K562 (cell line): Measurements from ENCODE around the gene RESF1. TPM values are rescaled to one million over a fixed set of nuclear protein-coding genes. Genes with fewer than 3 reads are reported as not detected.

Experiments used
- AFF1 ChIP-seq, 2 experiments: fragments of 450-650 bp; IDR thresholded peaks; 2 replicates each; pipeline ENCODE4 v1.6.1; 2018; ENCODE audit warnings: mild to moderate bottlenecking in 2 of 2, low read depth in 1 of 2; ENCODE audit not compliant: partially characterized antibody in 2 of 2
- ATF1 ChIP-seq, 2 experiments: fragments of 450-650 bp in 1 of 2; IDR thresholded peaks; 2 replicates each; pipeline ENCODE4 v1.6.1; 2016; ENCODE audit warnings: missing compliant biosample characterization in 1 of 2, missing genetic modification characterization in 1 of 2
- BHLHE40 ChIP-seq: IDR thresholded peaks from 2 replicates; pipeline ENCODE4 v1.6.1; 2011; ENCODE audit warnings: low read length, improper control_type of control experiment
- CREB3L1 ChIP-seq: fragments of 450-650 bp; IDR thresholded peaks from 2 replicates; pipeline ENCODE4 v1.6.1; 2014; ENCODE audit warnings: low read depth, mild to moderate bottlenecking, moderate library complexity, borderline replicate concordance
- JUN ChIP-seq, 2 experiments: sonication (generic) in 1 of 2; formaldehyde crosslinking in 1 of 2; IDR thresholded peaks; 2 replicates each; pipeline versions ENCODE4 v1.6.1 to v1.8.0; 2012 to 2022; ENCODE audit warnings: borderline replicate concordance in 2 of 2, mild to moderate bottlenecking in 2 of 2, improper control_type of control experiment in 1 of 2, low read depth in 1 of 2, low read length in 1 of 2, missing genetic modification reagents in 1 of 2
- POU5F1 ChIP-seq: fragments of 150-350 bp; IDR thresholded peaks from 2 replicates; pipeline ENCODE4 v1.6.1; 2014; ENCODE audit warnings: borderline replicate concordance, low read length, low read depth, mild to moderate bottlenecking; ENCODE audit not compliant: partially characterized antibody
- SMARCB1 ChIP-seq: IDR thresholded peaks from 2 replicates; pipeline ENCODE4 v1.6.1; 2011; ENCODE audit warnings: improper control_type of control experiment, low read depth; ENCODE audit not compliant: insufficient read length
- ZKSCAN3 ChIP-seq: fragments of 250-450 bp; sonication (Bioruptor Pico); IDR thresholded peaks from 2 replicates; pipeline ENCODE4 v1.4.0; 2020
- ZNF124 ChIP-seq: sonication (generic); formaldehyde crosslinking; IDR thresholded peaks from 2 replicates; pipeline ENCODE4 v1.8.1; 2022; ENCODE audit warnings: missing genetic modification reagents
- ZNF778 ChIP-seq: fragments of 450-650 bp; formaldehyde crosslinking; IDR thresholded peaks from 2 replicates; pipeline ENCODE4 v1.4.0; 2020; ENCODE audit warnings: mild to moderate bottlenecking, moderate library complexity
- polyA plus RNA-seq, 8 experiments: library from polyadenylated mRNA; depleted of rRNA in 4 of 8; stranded (reverse) in 5 of 8; unstranded in 3 of 8; fragments of >200 nt; fragmentation: Nextera tagmentation in 2 of 8; fragmentation: Illumina TruSeq in 1 of 8; extraction: Ambion mirVana in 2 of 8; extraction: Trizol in 1 of 8; gene quantifications; 2 replicates each; pipeline versions ENCODE4 v1.2.1 to v1.2.3, GENCODE V29; 2011 to 2014; ENCODE audit warnings: inconsistent platforms in 1 of 8, missing spikeins in 1 of 8
- total RNA-seq, 7 experiments: library from RNA; depleted of rRNA in 6 of 7; stranded (reverse); fragments of >200 nt in 6 of 7; fragmentation: Illumina TruSeq in 2 of 7; extraction: Trizol in 2 of 7; gene quantifications; 2 replicates each; pipeline versions ENCODE4 v1.2.1 to v1.2.3, GENCODE V29; 2011 to 2021; ENCODE audit warnings: low replicate concordance in 1 of 7
- TF ChIP-seq, protein P1 (sequence below): fragments of 450-650 bp; IDR thresholded peaks from 2 replicates; pipeline ENCODE4 v1.6.1; 2016; ENCODE audit warnings: mild to moderate bottlenecking
- TF ChIP-seq, protein P2 (sequence below): fragments of 250-450 bp; sonication (Bioruptor Pico); IDR thresholded peaks from 2 replicates; pipeline ENCODE4 v1.8.0; 2021; ENCODE audit warnings: mild to moderate bottlenecking, moderate library complexity
- TF ChIP-seq, protein P3 (sequence below): fragments of 250-450 bp; sonication (Bioruptor Pico); IDR thresholded peaks from 2 replicates; pipeline ENCODE4 v1.8.0; 2021; ENCODE audit warnings: moderate library complexity, mild to moderate bottlenecking, inconsistent platforms
- TF ChIP-seq, protein P4 (sequence below): IDR thresholded peaks from 2 replicates; pipeline ENCODE4 v1.6.1; 2016; ENCODE audit warnings: missing genetic modification characterization, missing compliant biosample characterization

RESF1 gene
- total and polyA plus RNA-seq, 9 of the 15 experiments (the other 6 are each of a cell fraction or from before 2014, with no cell fraction given), result 21.5 to 121 (median 53.6) TPM

DNA sequence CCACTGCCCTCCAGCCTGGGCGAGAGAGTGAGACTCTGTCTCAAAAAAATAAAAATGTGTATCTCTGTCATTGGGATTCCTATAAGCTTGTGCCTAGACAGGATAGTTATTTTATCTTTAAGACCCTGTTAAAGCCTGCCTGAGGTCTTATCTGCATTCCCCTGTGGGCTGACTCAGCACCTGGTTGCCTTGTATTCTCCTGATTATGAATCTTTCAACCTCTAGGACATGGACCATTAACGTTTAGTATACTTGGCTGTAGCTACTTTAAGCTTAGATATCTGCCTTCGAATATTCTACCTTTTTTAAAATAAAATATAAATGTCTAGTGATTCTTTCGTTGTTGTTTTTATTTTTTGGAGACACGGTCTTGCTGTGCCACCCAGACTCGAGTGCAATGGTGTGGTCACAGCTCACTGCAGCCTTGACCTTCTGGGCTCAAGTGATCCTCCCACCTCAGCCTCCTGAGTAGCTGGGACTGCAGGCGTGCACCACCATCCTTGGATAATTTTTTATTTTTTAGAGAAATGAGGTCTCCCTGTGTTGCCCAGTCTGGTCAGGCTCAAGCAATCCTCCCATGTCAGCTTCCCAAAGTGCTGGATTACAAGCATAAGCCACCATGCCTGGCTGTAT lies 41.3 kb downstream of the RESF1 start (continued):
- TF ChIP-seq, protein P1, sequence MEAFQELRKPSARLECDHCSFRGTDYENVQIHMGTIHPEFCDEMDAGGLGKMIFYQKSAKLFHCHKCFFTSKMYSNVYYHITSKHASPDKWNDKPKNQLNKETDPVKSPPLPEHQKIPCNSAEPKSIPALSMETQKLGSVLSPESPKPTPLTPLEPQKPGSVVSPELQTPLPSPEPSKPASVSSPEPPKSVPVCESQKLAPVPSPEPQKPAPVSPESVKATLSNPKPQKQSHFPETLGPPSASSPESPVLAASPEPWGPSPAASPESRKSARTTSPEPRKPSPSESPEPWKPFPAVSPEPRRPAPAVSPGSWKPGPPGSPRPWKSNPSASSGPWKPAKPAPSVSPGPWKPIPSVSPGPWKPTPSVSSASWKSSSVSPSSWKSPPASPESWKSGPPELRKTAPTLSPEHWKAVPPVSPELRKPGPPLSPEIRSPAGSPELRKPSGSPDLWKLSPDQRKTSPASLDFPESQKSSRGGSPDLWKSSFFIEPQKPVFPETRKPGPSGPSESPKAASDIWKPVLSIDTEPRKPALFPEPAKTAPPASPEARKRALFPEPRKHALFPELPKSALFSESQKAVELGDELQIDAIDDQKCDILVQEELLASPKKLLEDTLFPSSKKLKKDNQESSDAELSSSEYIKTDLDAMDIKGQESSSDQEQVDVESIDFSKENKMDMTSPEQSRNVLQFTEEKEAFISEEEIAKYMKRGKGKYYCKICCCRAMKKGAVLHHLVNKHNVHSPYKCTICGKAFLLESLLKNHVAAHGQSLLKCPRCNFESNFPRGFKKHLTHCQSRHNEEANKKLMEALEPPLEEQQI, result peak; percentile 95
- TF ChIP-seq SMARCB1, result no peak
- peak; percentile 72; the same call in 1 of the 2 replicates for TF ChIP-seq BHLHE40
- TF ChIP-seq ZKSCAN3 (CRISPR knock-in tag), result no peak
- TF ChIP-seq ZNF778, result no peak
- no peak for TF ChIP-seq POU5F1
- TF ChIP-seq CREB3L1, result no peak
- TF ChIP-seq, protein P2, sequence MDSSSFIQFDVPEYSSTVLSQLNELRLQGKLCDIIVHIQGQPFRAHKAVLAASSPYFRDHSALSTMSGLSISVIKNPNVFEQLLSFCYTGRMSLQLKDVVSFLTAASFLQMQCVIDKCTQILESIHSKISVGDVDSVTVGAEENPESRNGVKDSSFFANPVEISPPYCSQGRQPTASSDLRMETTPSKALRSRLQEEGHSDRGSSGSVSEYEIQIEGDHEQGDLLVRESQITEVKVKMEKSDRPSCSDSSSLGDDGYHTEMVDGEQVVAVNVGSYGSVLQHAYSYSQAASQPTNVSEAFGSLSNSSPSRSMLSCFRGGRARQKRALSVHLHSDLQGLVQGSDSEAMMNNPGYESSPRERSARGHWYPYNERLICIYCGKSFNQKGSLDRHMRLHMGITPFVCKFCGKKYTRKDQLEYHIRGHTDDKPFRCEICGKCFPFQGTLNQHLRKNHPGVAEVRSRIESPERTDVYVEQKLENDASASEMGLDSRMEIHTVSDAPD (CRISPR knock-in tag), result no peak
- TF ChIP-seq AFF1 (IDR thresholded peaks at IDR 0.05; ENCODE audit: low read depth in 1 of 2, partially characterized antibody in 2 of 2), result peak in 1 of 2 experiments; percentile 49
- no peak for TF ChIP-seq ATF1 (CRISPR knock-in tag; IDR thresholded peaks at IDR 0.05)
- peak; percentile 39; the same call in 1 of the 2 replicates for TF ChIP-seq ATF1 (tag; IDR thresholded peaks at IDR 0.05)
- TF ChIP-seq JUN (IDR thresholded peaks at IDR 0.05; ENCODE audit: borderline replicate concordance, low read depth, low read length), result peak; percentile 77; the same call in 1 of the 2 replicates
- TF ChIP-seq JUN (CRISPR knock-in tag; IDR thresholded peaks at IDR 0.05; ENCODE audit: borderline replicate concordance), result no peak
- TF ChIP-seq, protein P3, sequence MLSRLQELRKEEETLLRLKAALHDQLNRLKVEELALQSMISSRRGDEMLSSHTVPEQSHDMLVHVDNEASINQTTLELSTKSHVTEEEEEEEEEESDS (CRISPR knock-in tag), result no peak
- TF ChIP-seq, protein P4, sequence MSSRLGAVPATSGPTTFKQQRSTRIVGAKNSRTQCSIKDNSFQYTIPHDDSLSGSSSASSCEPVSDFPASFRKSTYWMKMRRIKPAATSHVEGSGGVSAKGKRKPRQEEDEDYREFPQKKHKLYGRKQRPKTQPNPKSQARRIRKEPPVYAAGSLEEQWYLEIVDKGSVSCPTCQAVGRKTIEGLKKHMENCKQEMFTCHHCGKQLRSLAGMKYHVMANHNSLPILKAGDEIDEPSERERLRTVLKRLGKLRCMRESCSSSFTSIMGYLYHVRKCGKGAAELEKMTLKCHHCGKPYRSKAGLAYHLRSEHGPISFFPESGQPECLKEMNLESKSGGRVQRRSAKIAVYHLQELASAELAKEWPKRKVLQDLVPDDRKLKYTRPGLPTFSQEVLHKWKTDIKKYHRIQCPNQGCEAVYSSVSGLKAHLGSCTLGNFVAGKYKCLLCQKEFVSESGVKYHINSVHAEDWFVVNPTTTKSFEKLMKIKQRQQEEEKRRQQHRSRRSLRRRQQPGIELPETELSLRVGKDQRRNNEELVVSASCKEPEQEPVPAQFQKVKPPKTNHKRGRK, result no peak
- no peak for TF ChIP-seq ZNF124 (CRISPR knock-in tag)
